Urinary bladder (tissue), 4 donors: Measurements from ENCODE around the gene ERGIC3. TPM values are rescaled to one million over a fixed set of nuclear protein-coding genes. Genes with fewer than 3 reads are reported as not detected.
"Not testable (repeated sequence)": the region's sequence is repeated elsewhere in the genome, so short reads cannot be mapped to it uniquely, and the experiment has no call there.

Experiments used
- DNase-seq: peaks from one replicate; pipeline ENCODE4 v3.0.0-alpha.2; 2015; ENCODE audit errors: extremely low spot score
- H3K27ac ChIP-seq: one replicate; pipeline ENCODE4 v1.5.1; 2013; ENCODE audit warnings: low read depth, mild to moderate bottlenecking, moderate library complexity
- H3K36me3 ChIP-seq: one replicate; pipeline ENCODE4 v1.6.1; 2013; ENCODE audit warnings: mild to moderate bottlenecking, moderate library complexity; ENCODE audit not compliant: insufficient read depth
- H3K4me1 ChIP-seq: one replicate; pipeline ENCODE4 v1.6.1; 2013; ENCODE audit warnings: mild to moderate bottlenecking, moderate library complexity; ENCODE audit not compliant: insufficient read depth
- H3K4me3 ChIP-seq: one replicate; pipeline ENCODE4 v1.5.1; 2013; ENCODE audit warnings: low read depth, low read length
- WGBS: extraction: QIAGEN DNeasy Blood & Tissue Kit; methylation state at CpG from one replicate; pipeline ENCODE4 v1.1.7; 2013; 5-methylcytosine and 5-hydroxymethylcytosine counted together
- polyA plus RNA-seq: library from polyadenylated mRNA; stranded (reverse); fragments of 200-250 nt; gene quantifications from one replicate; pipeline ENCODE4 v1.2.3, GENCODE V29; 2013
- total RNA-seq: library from RNA; depleted of rRNA; stranded (reverse); fragments of >200 nt; gene quantifications from one replicate; pipeline ENCODE4 v1.2.3, GENCODE V29; 2014
- donor health status: healthy with polysubstance abuse.
- donor health status: healthy.

The ERGIC3 gene
- total and polyA plus RNA-seq, 2 donors = 176 to 200 TPM

GRCh38 chr20:35541118-35541782 lies 628 bp upstream of the ERGIC3 start:
- no peaks in the 10 kb centered on the region for H3K4me1 ChIP-seq
- H3K4me3 ChIP-seq = peak overlapping the region; percentile 85
- DNase-seq = no peak
- H3K36me3 ChIP-seq = no peaks in the 10 kb centered on the region
- WGBS = 25% methylated on average over 13 of the region's 13 CpGs
- no peak overlapping the region for H3K27ac ChIP-seq

- WGBS = 98% methylated on average over 1 of the region's 1 CpG
- no peak overlapping the region for H3K4me3 ChIP-seq
- no peaks in the 10 kb centered on the region for H3K36me3 ChIP-seq
- no peak for DNase-seq
- no peaks in the 10 kb centered on the region for H3K4me1 ChIP-seq
- H3K27ac ChIP-seq = no peak overlapping the region
These were observed 1.1 kb downstream of the ERGIC3 start for GRCh38 chr20:35542990-35543389.

- Histone ChIP-seq H3K27ac (no peak overlapping the region), H3K4me1 (no peaks in the 10 kb centered on the region), H3K4me3 (no peak overlapping the region), H3K36me3 (peaks cover 3% of the 10 kb centered on the region)
- no peak for DNase-seq
- 93% methylated on average over 16 of the region's 16 CpGs for WGBS
These were observed 2.6 kb downstream of the ERGIC3 start for GRCh38 chr20:35544436-35544835.

GRCh38 chr20:35544941-35545340 lies 3.1 kb downstream of the ERGIC3 start:
- WGBS = 92% methylated on average over 7 of the region's 7 CpGs
- DNase-seq = not testable (repeated sequence)

GRCh38 chr20:35546127-35546526 lies 4.2 kb downstream of the ERGIC3 start:
- no peaks in the 10 kb centered on the region for H3K4me1 ChIP-seq
- 87% methylated on average over 1 of the region's 1 CpG for WGBS
- H3K36me3 ChIP-seq = peaks cover 3% of the 10 kb centered on the region
- no peak overlapping the region for H3K27ac ChIP-seq
- H3K4me3 ChIP-seq = no peak overlapping the region
- no peak for DNase-seq

More at GRCh38 chr20:35544941-35545340, 3.1 kb downstream of the ERGIC3 start:
- H3K36me3 ChIP-seq, H3K4me3 ChIP-seq, H3K4me1 ChIP-seq, H3K27ac ChIP-seq: not testable (repeated sequence)

- H3K27ac ChIP-seq = no peak overlapping the region
- no peak for DNase-seq
- H3K4me1 ChIP-seq = no peaks in the 10 kb centered on the region
- H3K4me3 ChIP-seq = no peak overlapping the region
- peaks cover 3% of the 10 kb centered on the region for H3K36me3 ChIP-seq
- 85% methylated on average over 9 of the region's 9 CpGs for WGBS
These were observed 5.5 kb downstream of the ERGIC3 start for GRCh38 chr20:35547329-35547728.

GRCh38 chr20:35551503-35551902 lies 9.6 kb downstream of the ERGIC3 start:
- H3K4me1 ChIP-seq = no peaks in the 10 kb centered on the region
- DNase-seq = no peak
- H3K36me3 ChIP-seq = peaks cover 3% of the 10 kb centered on the region
- WGBS = 59% methylated on average over 4 of the region's 4 CpGs
- H3K4me3 ChIP-seq = no peak overlapping the region
- H3K27ac ChIP-seq = no peak overlapping the region

GRCh38 chr20:35552914-35553313 lies 11.0 kb downstream of the ERGIC3 start:
- Histone ChIP-seq H3K4me3 (no peak overlapping the region), H3K36me3 (peaks cover 7% of the 10 kb centered on the region), H3K4me1 (no peaks in the 10 kb centered on the region), H3K27ac (no peak overlapping the region)
- no peak for DNase-seq
- 96% methylated on average over 3 of the region's 3 CpGs for WGBS

GRCh38 chr20:35555461-35555860 lies 13.6 kb downstream of the ERGIC3 start:
- 71% methylated on average over 4 of the region's 4 CpGs for WGBS
- not testable (repeated sequence) for H3K4me3 ChIP-seq, H3K27ac ChIP-seq, DNase-seq, H3K4me1 ChIP-seq, H3K36me3 ChIP-seq

GRCh38 chr20:35555951-35556645 lies 14.2 kb downstream of the ERGIC3 start:
- no peak for DNase-seq
- WGBS = 96% methylated on average over 21 of the region's 21 CpGs
- Histone ChIP-seq H3K36me3 (peaks cover 4% of the 10 kb centered on the region), H3K27ac (no peak overlapping the region), H3K4me1 (no peaks in the 10 kb centered on the region), H3K4me3 (no peak overlapping the region)

GRCh38 chr20:35556871-35557270 lies 15.0 kb downstream of the ERGIC3 start:
- Histone ChIP-seq H3K27ac (no peak overlapping the region), H3K4me3 (no peak overlapping the region), H3K4me1 (no peaks in the 10 kb centered on the region), H3K36me3 (peaks cover 4% of the 10 kb centered on the region)
- WGBS = 95% methylated on average over 8 of the region's 8 CpGs
- DNase-seq = no peak

- no peak for DNase-seq
- no peak overlapping the region for H3K4me3 ChIP-seq
- no peak overlapping the region for H3K27ac ChIP-seq
- no peaks in the 10 kb centered on the region for H3K4me1 ChIP-seq
- peaks cover 4% of the 10 kb centered on the region for H3K36me3 ChIP-seq
- 91% methylated on average over 4 of the region's 4 CpGs for WGBS
These were observed 16.6 kb downstream of the ERGIC3 start for GRCh38 chr20:35558451-35558850.

GRCh38 chr20:35559042-35559693 lies 17.3 kb downstream of the ERGIC3 start:
- 89% methylated on average over 24 of the region's 24 CpGs for whole genome bisulfite sequencing
- Histone ChIP-seq H3K27ac (no peak overlapping the region), H3K4me1 (no peaks in the 10 kb centered on the region), H3K4me3 (no peak overlapping the region), H3K36me3 (peaks cover 6% of the 10 kb centered on the region)
- DNase-seq = no peak

GRCh38 chr20:35560105-35560511 lies 18.2 kb downstream of the ERGIC3 start:
- Histone ChIP-seq H3K36me3 (peaks cover 6% of the 10 kb centered on the region), H3K27ac (peak overlapping the region; percentile 40), H3K4me3 (no peak overlapping the region), H3K4me1 (no peaks in the 10 kb centered on the region)
- 71% methylated on average over 18 of the region's 18 CpGs for WGBS
- DNase-seq = no peak
